ENCODE measurements around the gene CLIC4.
"Not testable (repeated sequence)": the region's sequence is repeated elsewhere in the genome, so short reads cannot be mapped to it uniquely, and the experiment has no call there.

Gene CLIC4

GRCh38 chr1:24786191-24786590 is 40.9 kb downstream of the CLIC4 start:
- Histone ChIP-seq H4K20me1 (ENCODE audit: insufficient read depth, low read length, poor library complexity, severe bottlenecking) (peaks cover 37% of the 10 kb centered on the region), H3K4me1 (ENCODE audit: insufficient read depth, low read length, poor library complexity, severe bottlenecking) (peaks cover 16% of the 10 kb centered on the region), H3K4me2 (ENCODE audit: low read depth, low read length, poor library complexity, severe bottlenecking) (no peak overlapping the region), H3K9me3 (ENCODE audit: insufficient read depth, low read depth, low read length) (no peaks in the 10 kb centered on the region), H3K4me3 (ENCODE audit: low read length, poor library complexity, severe bottlenecking) (no peak overlapping the region), H3K36me3 (ENCODE audit: insufficient read depth, low read length) (peaks cover 9% of the 10 kb centered on the region; the same call in 1 of the 2 replicates), H3K79me2 (ENCODE audit: insufficient read depth, low read length) (peaks cover 96% of the 10 kb centered on the region), H3K9me2 (replicated peaks; ENCODE audit: low read depth, low read length) (no peaks in the 10 kb centered on the region), H3K27me3 (ENCODE audit: insufficient read depth, low read length, poor library complexity, severe bottlenecking) (no peaks in the 10 kb centered on the region), H3K9ac (ENCODE audit: low read depth, low read length, poor library complexity, severe bottlenecking) (no peak overlapping the region), H3F3A (ENCODE audit: low read depth) (no peaks in the 10 kb centered on the region), H2AFZ (ENCODE audit: low read length) (no peak overlapping the region)
- no peak for TF ChIP-seq EZH2phosphoT487 (IDR thresholded peaks at IDR 0.05; ENCODE audit: borderline replicate concordance)
- no peak for TF ChIP-seq CTCF (conservative IDR thresholded peaks at IDR 0.05; ENCODE audit: low read length)

GRCh38 chr1:24790490-24790889 is 45.2 kb downstream of the CLIC4 start:
- Histone ChIP-seq H3F3A (ENCODE audit: low read depth) (no peaks in the 10 kb centered on the region), H3K9me3 (ENCODE audit: insufficient read depth, low read depth, low read length) (no peaks in the 10 kb centered on the region), H2AFZ (ENCODE audit: low read length) (no peak overlapping the region), H4K20me1 (ENCODE audit: insufficient read depth, low read length, poor library complexity, severe bottlenecking) (peaks cover 20% of the 10 kb centered on the region), H3K36me3 (ENCODE audit: insufficient read depth, low read length) (peaks cover 9% of the 10 kb centered on the region; the same call in 1 of the 2 replicates), H3K4me1 (ENCODE audit: insufficient read depth, low read length, poor library complexity, severe bottlenecking) (no peaks in the 10 kb centered on the region), H3K9ac (ENCODE audit: low read depth, low read length, poor library complexity, severe bottlenecking) (no peak overlapping the region), H3K9me2 (replicated peaks; ENCODE audit: low read depth, low read length) (no peaks in the 10 kb centered on the region), H3K4me3 (ENCODE audit: low read length, poor library complexity, severe bottlenecking) (no peak overlapping the region), H3K79me2 (ENCODE audit: insufficient read depth, low read length) (peaks cover 94% of the 10 kb centered on the region), H3K27me3 (ENCODE audit: insufficient read depth, low read length, poor library complexity, severe bottlenecking) (no peaks in the 10 kb centered on the region), H3K4me2 (ENCODE audit: low read depth, low read length, poor library complexity, severe bottlenecking) (no peak overlapping the region)
- TF ChIP-seq CTCF (conservative IDR thresholded peaks at IDR 0.05; ENCODE audit: low read length) (no peak), EZH2phosphoT487 (IDR thresholded peaks at IDR 0.05; ENCODE audit: borderline replicate concordance) (no peak)

- peaks cover 91% of the 10 kb centered on the region for H3K79me2 ChIP-seq (ENCODE audit: insufficient read depth, low read length)
- no peaks in the 10 kb centered on the region for H3K27me3 ChIP-seq (ENCODE audit: insufficient read depth, low read length, poor library complexity, severe bottlenecking)
- H3F3A ChIP-seq (ENCODE audit: low read depth), result no peaks in the 10 kb centered on the region
- no peak overlapping the region for H3K4me2 ChIP-seq (ENCODE audit: low read depth, low read length, poor library complexity, severe bottlenecking)
- H3K9ac ChIP-seq (ENCODE audit: low read depth, low read length, poor library complexity, severe bottlenecking), result no peak overlapping the region
- H3K9me2 ChIP-seq (replicated peaks; ENCODE audit: low read depth, low read length), result no peaks in the 10 kb centered on the region
- no peaks in the 10 kb centered on the region for H3K4me1 ChIP-seq (ENCODE audit: insufficient read depth, low read length, poor library complexity, severe bottlenecking)
- peaks cover 17% of the 10 kb centered on the region for H4K20me1 ChIP-seq (ENCODE audit: insufficient read depth, low read length, poor library complexity, severe bottlenecking)
- TF ChIP-seq CTCF (conservative IDR thresholded peaks at IDR 0.05; ENCODE audit: low read length) (no peak), EZH2phosphoT487 (IDR thresholded peaks at IDR 0.05; ENCODE audit: borderline replicate concordance) (no peak)
- peaks cover 14% of the 10 kb centered on the region for H3K36me3 ChIP-seq (ENCODE audit: insufficient read depth, low read length)
- no peak overlapping the region for H2AFZ ChIP-seq (ENCODE audit: low read length)
- H3K4me3 ChIP-seq (ENCODE audit: low read length, poor library complexity, severe bottlenecking), result no peak overlapping the region
- H3K9me3 ChIP-seq (ENCODE audit: insufficient read depth, low read depth, low read length), result no peaks in the 10 kb centered on the region
These were observed 48.3 kb downstream of the CLIC4 start for GRCh38 chr1:24793447-24794129.

GRCh38 chr1:24794130-24794502 is 48.9 kb downstream of the CLIC4 start:
- not testable (repeated sequence) for H3K9ac ChIP-seq (ENCODE audit: low read depth, low read length, poor library complexity, severe bottlenecking); H3K4me2 ChIP-seq (ENCODE audit: low read depth, low read length, poor library complexity, severe bottlenecking); H3K4me1 ChIP-seq (ENCODE audit: insufficient read depth, low read length, poor library complexity, severe bottlenecking); H3K9me3 ChIP-seq (ENCODE audit: insufficient read depth, low read depth, low read length); H3K9me2 ChIP-seq (replicated peaks; ENCODE audit: low read depth, low read length); H2AFZ ChIP-seq (ENCODE audit: low read length); H3K27me3 ChIP-seq (ENCODE audit: insufficient read depth, low read length, poor library complexity, severe bottlenecking); H3K4me3 ChIP-seq (ENCODE audit: low read length, poor library complexity, severe bottlenecking); H3F3A ChIP-seq (ENCODE audit: low read depth)
- Histone ChIP-seq H3K36me3 (ENCODE audit: insufficient read depth, low read length) (peaks cover 11% of the 10 kb centered on the region), H3K79me2 (ENCODE audit: insufficient read depth, low read length) (peaks cover 86% of the 10 kb centered on the region), H4K20me1 (ENCODE audit: insufficient read depth, low read length, poor library complexity, severe bottlenecking) (peaks cover 14% of the 10 kb centered on the region)
